Right atrium auricular region (tissue), 2 donors: ENCODE results near the gene CLASP2. TPM values are rescaled to one million over a fixed set of nuclear protein-coding genes. Genes with fewer than 3 reads are reported as not detected.
"Not testable (repeated sequence)": the region's sequence is repeated elsewhere in the genome, so short reads cannot be mapped to it uniquely, and the experiment has no call there.

Source experiments
- DNase-seq: peaks from one replicate; pipeline ENCODE4 v3.0.0-alpha.2; 2019; ENCODE audit warnings: low spot score
- H3K27ac ChIP-seq, 2 donors: fragments of 200-600 bp; sonication (generic); 1 replicate in 1 of 2; 2 replicates in 1 of 2; pipeline ENCODE4 v1.5.1; 2016 to 2019
- H3K27me3 ChIP-seq, 2 donors: fragments of 200-600 bp; sonication (generic); one replicate each; pipeline versions ENCODE4 v1.5.1 to v1.6.0; 2017 to 2019
- H3K36me3 ChIP-seq: fragments of 200-600 bp; sonication (generic); one replicate; pipeline ENCODE4 v1.5.1; 2016
- H3K4me1 ChIP-seq, 2 donors: fragments of 200-600 bp; sonication (generic); one replicate each; pipeline versions ENCODE4 v1.5.1 to v1.6.0; 2017 to 2019
- H3K4me3 ChIP-seq, 2 donors: fragments of 200-600 bp; sonication (generic); 1 replicate in 1 of 2; 2 replicates in 1 of 2; pipeline ENCODE4 v1.5.1; 2017 to 2019; ENCODE audit warnings: mild to moderate bottlenecking in 1 of 2, moderate library complexity in 1 of 2
- H3K9me3 ChIP-seq, 2 donors: fragments of 200-600 bp; sonication (generic); one replicate each; pipeline ENCODE4 v1.5.1; 2019
- total RNA-seq, 2 donors: library from RNA; depleted of rRNA; stranded (reverse); fragments of >200 nt; gene quantifications; one replicate each; pipeline ENCODE4 v1.1.0, GENCODE V29; 2016
- TF ChIP-seq, protein P1 (sequence below), 2 donors: fragments of 200-600 bp; sonication (generic); IDR thresholded peaks; one replicate each; pipeline ENCODE4 v1.5.1; 2019; ENCODE audit warnings: antibody characterized with exemption in 2 of 2

CLASP2 gene
- 10 to 100 TPM; 32.3 to 71.8 TPM for total RNA-seq

DNA sequence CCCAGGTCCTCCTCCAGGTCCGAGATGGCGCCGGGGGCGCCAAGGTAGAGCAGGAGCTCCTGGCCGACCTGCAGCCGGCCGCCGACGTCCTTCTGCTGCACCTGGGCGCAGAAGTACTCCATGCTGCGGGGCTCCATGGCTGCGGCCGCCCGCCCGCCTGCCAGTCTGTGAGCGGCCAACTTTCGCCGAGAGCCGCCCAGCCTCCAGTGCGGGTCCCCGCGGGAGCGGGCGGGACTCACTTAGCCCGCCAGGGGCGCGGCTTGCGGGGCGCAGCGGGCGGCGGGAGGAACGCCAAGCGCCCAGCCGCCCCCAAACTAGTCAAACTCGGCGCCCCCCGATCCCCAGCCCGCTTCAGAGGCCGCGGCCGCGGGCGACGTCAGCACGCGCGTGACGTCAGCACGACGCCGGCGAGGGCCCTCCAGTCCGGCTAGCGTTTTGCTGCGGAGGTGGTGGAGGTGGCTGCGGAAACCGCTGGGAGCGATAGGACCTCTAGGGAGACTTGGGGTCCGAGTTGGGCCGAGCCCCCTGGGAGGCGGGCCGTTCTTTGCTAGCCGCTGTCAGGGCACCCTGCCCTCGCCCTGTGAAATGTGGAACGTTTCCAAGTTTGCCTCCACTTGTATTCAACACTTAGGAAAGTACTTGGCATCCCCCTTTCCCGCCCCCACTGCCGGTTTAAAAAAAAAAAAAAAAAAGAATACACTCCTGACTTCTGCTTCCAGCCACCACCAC, at the start of gene CLASP2:
TSS of gene CLASP2 (minus strand) at position 389 of the 729 bp plus-strand sequence. CDS start at position 137, 252 bp downstream.
- Histone ChIP-seq H3K9me3 (no peaks in the 10 kb centered on the region), H3K27ac (peak within 1 kb of the TSS; percentile 96 to 99), H3K36me3 (no peaks in the 10 kb centered on the region), H3K4me3 (peak within 1 kb of the TSS; percentile 80 to 86), H3K4me1 (peaks cover 0 to 26% of the 10 kb centered on the region in 2 donors), H3K27me3 (no peaks in the 10 kb centered on the region)
- TF ChIP-seq, protein P1, sequence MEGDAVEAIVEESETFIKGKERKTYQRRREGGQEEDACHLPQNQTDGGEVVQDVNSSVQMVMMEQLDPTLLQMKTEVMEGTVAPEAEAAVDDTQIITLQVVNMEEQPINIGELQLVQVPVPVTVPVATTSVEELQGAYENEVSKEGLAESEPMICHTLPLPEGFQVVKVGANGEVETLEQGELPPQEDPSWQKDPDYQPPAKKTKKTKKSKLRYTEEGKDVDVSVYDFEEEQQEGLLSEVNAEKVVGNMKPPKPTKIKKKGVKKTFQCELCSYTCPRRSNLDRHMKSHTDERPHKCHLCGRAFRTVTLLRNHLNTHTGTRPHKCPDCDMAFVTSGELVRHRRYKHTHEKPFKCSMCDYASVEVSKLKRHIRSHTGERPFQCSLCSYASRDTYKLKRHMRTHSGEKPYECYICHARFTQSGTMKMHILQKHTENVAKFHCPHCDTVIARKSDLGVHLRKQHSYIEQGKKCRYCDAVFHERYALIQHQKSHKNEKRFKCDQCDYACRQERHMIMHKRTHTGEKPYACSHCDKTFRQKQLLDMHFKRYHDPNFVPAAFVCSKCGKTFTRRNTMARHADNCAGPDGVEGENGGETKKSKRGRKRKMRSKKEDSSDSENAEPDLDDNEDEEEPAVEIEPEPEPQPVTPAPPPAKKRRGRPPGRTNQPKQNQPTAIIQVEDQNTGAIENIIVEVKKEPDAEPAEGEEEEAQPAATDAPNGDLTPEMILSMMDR (IDR thresholded peaks at IDR 0.05) = peak in 1 of 2 donors; percentile 22
- peak; percentile 84 for DNase-seq

DNA sequence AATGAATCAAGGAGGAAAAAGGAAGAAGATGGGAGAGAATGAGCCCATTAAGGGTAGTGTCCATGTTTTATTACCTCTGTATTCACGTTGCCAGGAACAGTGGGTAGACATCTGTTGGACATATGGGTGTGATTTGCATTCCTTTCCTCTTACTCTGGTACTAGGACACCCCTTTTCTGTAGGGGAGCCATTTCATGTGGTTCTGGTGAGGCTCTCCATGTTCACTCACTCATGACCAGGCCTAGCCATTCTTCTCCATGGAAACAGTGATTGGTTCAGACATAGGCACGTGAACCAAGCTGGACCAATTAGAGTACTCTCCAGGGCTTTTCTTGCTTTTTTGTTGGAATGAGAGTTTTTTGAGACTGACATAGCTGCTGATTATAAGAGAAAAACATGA, 40.8 kb upstream of the CLASP2 start:
- TF ChIP-seq, protein P1 (IDR thresholded peaks at IDR 0.05) = no peak
- no peak overlapping the region for H3K4me3 ChIP-seq
- no peaks in the 10 kb centered on the region for H3K36me3 ChIP-seq
- no peaks in the 10 kb centered on the region for H3K4me1 ChIP-seq
- H3K27me3 ChIP-seq = no peaks in the 10 kb centered on the region
- no peak overlapping the region for H3K27ac ChIP-seq
- peaks cover 0 to 13% of the 10 kb centered on the region in 2 donors for H3K9me3 ChIP-seq
- DNase-seq = no peak

DNA sequence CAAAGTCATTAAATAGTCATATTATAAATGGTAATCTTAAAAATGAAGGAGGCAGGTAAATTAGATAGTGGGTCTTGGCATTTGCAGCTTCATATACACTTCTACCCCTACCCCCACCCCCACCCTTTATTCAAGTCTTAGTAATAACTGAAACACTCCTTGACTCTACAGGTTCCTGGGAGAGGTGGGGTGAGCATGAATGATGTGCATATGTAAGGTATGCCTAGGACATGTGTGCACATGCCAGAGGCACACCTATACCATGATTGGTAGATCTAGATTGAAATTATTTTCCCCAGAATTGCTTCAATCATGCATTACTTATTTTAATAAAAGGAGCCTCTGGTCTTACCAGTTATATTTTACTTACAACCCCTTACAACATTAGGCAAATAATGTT, 40.2 kb upstream of the CLASP2 start:
- Histone ChIP-seq H3K27ac (no peak overlapping the region), H3K9me3 (peaks cover 0 to 14% of the 10 kb centered on the region in 2 donors)
- TF ChIP-seq, protein P1 (IDR thresholded peaks at IDR 0.05) = no peak

DNA sequence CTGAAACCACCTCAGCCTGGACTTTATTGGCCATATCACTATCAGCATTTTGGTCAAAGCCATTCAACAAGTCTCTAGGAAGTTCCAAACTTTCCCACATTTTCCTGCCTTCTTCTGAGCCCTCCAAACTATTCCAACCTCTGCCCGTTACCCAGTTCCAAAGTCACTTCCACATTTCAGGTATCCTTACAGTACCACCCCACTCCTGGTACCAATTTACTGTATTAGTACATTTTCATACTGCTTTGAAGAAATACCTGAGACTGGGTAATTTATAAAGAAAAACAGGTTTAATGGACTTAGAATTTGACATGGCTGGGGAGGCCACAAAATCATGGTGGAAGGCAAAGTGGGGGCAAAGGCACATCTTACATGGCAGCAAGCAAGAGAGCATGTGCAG, 36.3 kb upstream of the CLASP2 start:
- DNase-seq, H3K4me1 ChIP-seq, H3K27me3 ChIP-seq, H3K27ac ChIP-seq, H3K36me3 ChIP-seq, H3K4me3 ChIP-seq: not testable (repeated sequence)
- peaks cover 0 to 14% of the 10 kb centered on the region in 2 donors for H3K9me3 ChIP-seq

More for the DNA sequence above, 40.2 kb upstream of the CLASP2 start:
- Histone ChIP-seq H3K27me3 (no peaks in the 10 kb centered on the region), H3K4me3 (no peak overlapping the region), H3K4me1 (no peaks in the 10 kb centered on the region), H3K36me3 (no peaks in the 10 kb centered on the region)
- DNase-seq = no peak

DNA sequence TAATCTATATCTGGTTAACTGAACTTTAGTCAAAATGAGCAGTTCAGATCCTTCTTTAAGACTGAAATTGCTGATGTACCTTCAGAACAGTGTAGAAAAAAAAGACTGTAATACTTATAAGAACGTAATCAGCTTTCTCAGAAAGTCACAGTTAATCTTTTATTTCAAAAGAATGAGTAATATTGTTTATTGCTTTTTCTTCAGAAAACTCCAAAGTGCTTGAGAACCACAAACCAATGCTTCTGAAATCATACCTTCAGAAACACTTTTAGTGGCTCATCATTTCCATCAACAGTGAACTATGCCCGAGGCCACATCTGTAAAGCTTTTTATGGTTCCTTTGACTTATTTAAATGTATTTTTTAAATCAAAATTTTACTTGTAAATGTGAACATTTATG, 33.3 kb upstream of the CLASP2 start:
- peaks cover 0 to 14% of the 10 kb centered on the region in 2 donors for H3K9me3 ChIP-seq
- no peaks in the 10 kb centered on the region for H3K36me3 ChIP-seq
- H3K27me3 ChIP-seq = no peaks in the 10 kb centered on the region
- no peaks in the 10 kb centered on the region for H3K4me1 ChIP-seq
- no peak overlapping the region for H3K4me3 ChIP-seq
- H3K27ac ChIP-seq = no peak overlapping the region
- DNase-seq = no peak
- TF ChIP-seq, protein P1 (IDR thresholded peaks at IDR 0.05) = no peak

DNA sequence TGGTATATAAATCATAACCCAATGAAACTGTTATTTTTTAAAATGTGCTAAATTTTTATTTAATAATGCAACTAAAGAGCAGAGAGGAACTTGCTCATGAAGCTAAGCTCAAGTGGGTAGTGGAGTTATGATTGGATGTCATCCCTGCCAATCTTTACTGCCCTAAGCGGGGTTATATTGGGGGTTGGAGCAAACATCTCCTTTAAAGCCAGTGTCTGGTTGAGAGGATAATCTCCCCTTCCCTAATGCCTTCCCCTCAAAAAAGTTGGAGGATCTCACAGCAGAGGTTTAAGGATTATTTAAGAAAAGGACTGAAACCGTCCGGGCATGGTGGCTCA, 32.1 kb upstream of the CLASP2 start:
- TF ChIP-seq, protein P1 (IDR thresholded peaks at IDR 0.05) = no peak
- Histone ChIP-seq H3K9me3 (peaks cover 0 to 12% of the 10 kb centered on the region in 2 donors), H3K27ac (no peak overlapping the region), H3K36me3 (no peaks in the 10 kb centered on the region), H3K4me3 (no peak overlapping the region), H3K27me3 (no peaks in the 10 kb centered on the region), H3K4me1 (no peaks in the 10 kb centered on the region)
- DNase-seq = no peak
